Measurements from ENCODE around the gene EVL. TPM values are rescaled to one million over a fixed set of nuclear protein-coding genes. Genes with fewer than 3 reads are reported as not detected.

Gene EVL
- total and polyA plus RNA-seq, 10 of the 15 experiments (the other 5 are each of a cell fraction or from before 2014, with no cell fraction given) = 11.9 to 341 (median 89.8) TPM

- no peak for FAIRE-seq
- TF ChIP-seq POLR2AphosphoS5 (IDR thresholded peaks at IDR 0.05; ENCODE audit: low read length) (no peak), STAT3 (IDR thresholded peaks at IDR 0.05; ENCODE audit: low read depth, low read length) (no peak), ATF7 (IDR thresholded peaks at IDR 0.05; ENCODE audit: low read depth) (no peak), CHD2 (IDR thresholded peaks at IDR 0.05; ENCODE audit: borderline replicate concordance, low read depth, low read length) (no peak), SREBF1 (IDR thresholded peaks at IDR 0.05; ENCODE audit: low read length) (no peak), IKZF1 (conservative IDR thresholded peaks at IDR 0.05) (no peak), MYC (IDR thresholded peaks at IDR 0.05; ENCODE audit: insufficient read depth, insufficient read length, insufficient replicate concordance, low read length, severe bottlenecking) (no peak), SIN3A (IDR thresholded peaks at IDR 0.05; ENCODE audit: low read depth, low read length) (no peak), IRF3 (IDR thresholded peaks at IDR 0.05) (no peak), SRF (IDR thresholded peaks at IDR 0.05; ENCODE audit: low read depth in 2 of 2, low read length in 2 of 2) (no peak), SREBF2 (IDR thresholded peaks at IDR 0.05; ENCODE audit: low read length) (no peak)
- no peaks in the 10 kb centered on the region for H3K27me3 ChIP-seq (replicated peaks in 1 of 2; ENCODE audit: control insufficient read depth in 2 of 2, insufficient read depth in 2 of 2, low read length in 1 of 2)
Measured at GRCh38 chr14:100017553-100017952, 47.7 kb upstream of the EVL start.

More at GRCh38 chr14:100017553-100017952, 47.7 kb upstream of the EVL start:
- intact Hi-C loops (cut with micrococcal nuclease; ENCODE audit: unreplicated experiment) (no loop called here), in situ Hi-C loops (cut with MboI) (no loop called here)
- ChIA-PET CTCF (interaction anchor here (0.9 to 2.1 kb wide), 8 partner anchors 9 to 176 kb away, joined by 3 to 8 read pairs (median 4); no protein-coding TSS in a partner anchor), SMC1A (ENCODE audit: uncharacterized antibody, unreplicated experiment) (interaction anchor here (1.0 to 2.3 kb wide), 8 partner anchors 8 to 53 kb away, joined by 3 to 9 read pairs (median 4); no protein-coding TSS in a partner anchor), RAD21 (ENCODE audit: unreplicated experiment) (interaction anchor here (3.8 kb wide), 1 partner anchor 50 kb away, joined by 27 read pairs; the partner anchor contains the start of gene EVL), POLR2A (interaction anchor here (1.3 kb wide), 1 partner anchor 49 kb away, joined by 4 read pairs; no protein-coding TSS in a partner anchor)
- 73% methylated on average over 5 of the region's 5 CpGs for WGBS (ENCODE audit: insufficient coverage, insufficient replicate concordance, low lambda C conversion rate, missing lambda C conversion rate)
- H3K4me3 ChIP-seq = no peak overlapping the region
- H3K79me2 ChIP-seq (ENCODE audit: control insufficient read depth, insufficient read depth, low read length) = no peaks in the 10 kb centered on the region
- no peak overlapping the region for H3K4me2 ChIP-seq (ENCODE audit: control insufficient read depth, insufficient read depth)
- H3K36me3 ChIP-seq (ENCODE audit: control insufficient read depth in 2 of 2, insufficient read depth in 2 of 2, low read length in 1 of 2) = no peaks in the 10 kb centered on the region
- BruUV-seq (replicated peaks) = no TSS peak
- DNase-seq (ENCODE audit: low read depth, low spot score) (no peak), ATAC-seq (no peak)
- no peak overlapping the region for H2AFZ ChIP-seq (ENCODE audit: control insufficient read depth, low read depth, low read length)
- no peak overlapping the region for H3K27ac ChIP-seq (ENCODE audit: control insufficient read depth, insufficient read depth)
- no peak overlapping the region for H3K9ac ChIP-seq (ENCODE audit: control insufficient read depth, insufficient read depth, low read length)
- no peaks in the 10 kb centered on the region for H3K9me3 ChIP-seq (replicated peaks; ENCODE audit: control insufficient read depth, insufficient read depth, low read length)
- H4K20me1 ChIP-seq (ENCODE audit: control insufficient read depth, insufficient read depth) = no peaks in the 10 kb centered on the region
- H3K4me1 ChIP-seq (ENCODE audit: control insufficient read depth, insufficient read depth, low read length) = 0 out of 2 replicates have a peak, but pooled peaks cover under 1% of the 10 kb centered on the region

Data from GM12878 (cell line).